Transverse colon (tissue), 4 donors: Measurements from ENCODE around the gene TSPAN5. TPM values are rescaled to one million over a fixed set of nuclear protein-coding genes. Genes with fewer than 3 reads are reported as not detected.

Experiments used
- DNase-seq: peaks from one replicate; pipeline ENCODE4 v3.0.0-alpha.2; 2019
- H3K27ac ChIP-seq, 4 donors: fragments of 200-600 bp; sonication (generic); 2 replicates each; pipeline ENCODE4 v1.5.1; 2016 to 2018; ENCODE audit warnings: inconsistent platforms in 4 of 4
- H3K27me3 ChIP-seq: fragments of 200-600 bp; sonication (generic); 2 replicates; pipeline ENCODE4 v1.5.1; 2017; ENCODE audit warnings: inconsistent platforms
- H3K36me3 ChIP-seq, 4 donors: fragments of 200-600 bp; sonication (generic); 2 replicates each; pipeline ENCODE4 v1.5.1; 2017 to 2019; ENCODE audit warnings: inconsistent platforms in 4 of 4
- H3K4me1 ChIP-seq, 4 donors: fragments of 200-600 bp; sonication (generic); 2 replicates each; pipeline ENCODE4 v1.5.1; 2017 to 2020; ENCODE audit warnings: inconsistent platforms in 4 of 4
- H3K4me3 ChIP-seq, 4 donors: fragments of 200-600 bp; sonication (generic); 1 replicate in 1 of 4; 2 replicates in 3 of 4; pipeline versions ENCODE4 v1.5.1 to v1.6.1; 2017 to 2019; ENCODE audit warnings: inconsistent platforms in 4 of 4
- H3K9me3 ChIP-seq, 2 donors: fragments of 200-600 bp; sonication (generic); 2 replicates each; pipeline ENCODE4 v1.5.1; 2017 to 2019; ENCODE audit warnings: inconsistent platforms in 2 of 2
- EP300 ChIP-seq: sonication (generic); formaldehyde crosslinking; IDR thresholded peaks from one replicate; pipeline ENCODE4 v1.6.1; 2017; ENCODE audit warnings: antibody characterized with exemption, low read depth
- POLR2A ChIP-seq: fragments of 450-650 bp; IDR thresholded peaks from one replicate; pipeline ENCODE4 v1.6.1; 2016; ENCODE audit warnings: antibody characterized with exemption, mild to moderate bottlenecking, moderate library complexity
- POLR2AphosphoS5 ChIP-seq, 3 donors: sonication (generic); formaldehyde crosslinking; IDR thresholded peaks; one replicate each; pipeline ENCODE4 v1.6.1; 2016; ENCODE audit warnings: antibody characterized with exemption in 3 of 3
- WGBS, 2 donors: methylation state at CpG; one replicate each; pipeline ENCODE4 v1.1.5; 2018; ENCODE audit warnings: low coverage in 1 of 2; 5-methylcytosine and 5-hydroxymethylcytosine counted together
- in situ Hi-C, 4 donors: fragments of 200-750 bp; cut with MboI; loops; one replicate each; pipeline versions ENCODE4 v1.15.0 to v1.15.1; 2017; ENCODE audit warnings: low sequenced_read_pairs in 3 of 4, low pct_ligation_motif_present in 1 of 4, low pct_unique_long_range_greater_than_20kb in 1 of 4
- intact Hi-C: fragments of 100-400 bp; cut with DNase I; formaldehyde crosslinking; loops from one replicate; pipeline ENCODE4 v1.15.1; 2023; ENCODE audit warnings: low total_unique reads
- total RNA-seq, 4 donors: library from RNA; depleted of rRNA; stranded (reverse); fragments of >200 nt; gene quantifications; one replicate each; pipeline ENCODE4 v1.1.0, GENCODE V29; 2016
- TF ChIP-seq, protein P1 (sequence below), 5 experiments: fragments of 200-600 bp in 3 of 5; fragments of 450-650 bp in 2 of 5; sonication (generic) in 3 of 5; IDR thresholded peaks; 1 replicate in 2 of 5; 2 replicates in 3 of 5; pipeline ENCODE4 v1.5.1; 2016 to 2017; ENCODE audit warnings: antibody characterized with exemption in 5 of 5, inconsistent platforms in 3 of 5, mild to moderate bottlenecking in 2 of 5, moderate library complexity in 1 of 5

Gene TSPAN5
- total RNA-seq, 4 donors from 2014 or later = 1.1 to 9.6 (median 4.4) TPM

DNA sequence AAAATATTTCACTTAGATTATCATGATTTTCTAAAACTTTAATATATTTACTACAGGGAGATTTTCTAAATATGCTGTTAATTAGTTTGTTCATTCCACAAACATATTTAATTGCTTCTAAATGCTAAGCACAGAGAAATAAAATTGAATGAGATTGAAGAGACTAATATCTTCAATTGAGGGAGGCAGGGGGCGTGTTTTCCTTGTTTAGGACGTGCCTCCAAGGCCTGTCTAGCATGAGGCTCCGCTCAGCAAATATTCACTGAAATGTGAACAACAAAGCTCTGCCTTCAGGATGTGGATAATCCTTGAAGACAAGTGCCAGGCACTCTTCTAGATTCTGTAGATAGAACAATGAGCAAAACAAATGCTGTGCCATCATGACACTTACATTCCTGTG is 98.1 kb downstream of the TSPAN5 start:
- WGBS, 2 donors = 87% methylated on average over 3 of the region's 3 CpGs
- intact Hi-C loops (no loop called here), in situ Hi-C loops (no loop called here)
- H3K9me3 ChIP-seq = no peaks in the 10 kb centered on the region
- no peak overlapping the region for H3K27ac ChIP-seq
- H3K27me3 ChIP-seq = no peaks in the 10 kb centered on the region
- TF ChIP-seq POLR2A (no peak), EP300 (no peak), POLR2AphosphoS5 (IDR thresholded peaks at IDR 0.05) (no peak)
- TF ChIP-seq, protein P1, sequence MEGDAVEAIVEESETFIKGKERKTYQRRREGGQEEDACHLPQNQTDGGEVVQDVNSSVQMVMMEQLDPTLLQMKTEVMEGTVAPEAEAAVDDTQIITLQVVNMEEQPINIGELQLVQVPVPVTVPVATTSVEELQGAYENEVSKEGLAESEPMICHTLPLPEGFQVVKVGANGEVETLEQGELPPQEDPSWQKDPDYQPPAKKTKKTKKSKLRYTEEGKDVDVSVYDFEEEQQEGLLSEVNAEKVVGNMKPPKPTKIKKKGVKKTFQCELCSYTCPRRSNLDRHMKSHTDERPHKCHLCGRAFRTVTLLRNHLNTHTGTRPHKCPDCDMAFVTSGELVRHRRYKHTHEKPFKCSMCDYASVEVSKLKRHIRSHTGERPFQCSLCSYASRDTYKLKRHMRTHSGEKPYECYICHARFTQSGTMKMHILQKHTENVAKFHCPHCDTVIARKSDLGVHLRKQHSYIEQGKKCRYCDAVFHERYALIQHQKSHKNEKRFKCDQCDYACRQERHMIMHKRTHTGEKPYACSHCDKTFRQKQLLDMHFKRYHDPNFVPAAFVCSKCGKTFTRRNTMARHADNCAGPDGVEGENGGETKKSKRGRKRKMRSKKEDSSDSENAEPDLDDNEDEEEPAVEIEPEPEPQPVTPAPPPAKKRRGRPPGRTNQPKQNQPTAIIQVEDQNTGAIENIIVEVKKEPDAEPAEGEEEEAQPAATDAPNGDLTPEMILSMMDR (IDR thresholded peaks at IDR 0.05) = no peak
- H3K4me1 ChIP-seq = peaks cover 0 to 4% (median 0%) of the 10 kb centered on the region in 4 donors
- H3K4me3 ChIP-seq = no peak overlapping the region
- no peaks in the 10 kb centered on the region for H3K36me3 ChIP-seq
- DNase-seq = no peak

DNA sequence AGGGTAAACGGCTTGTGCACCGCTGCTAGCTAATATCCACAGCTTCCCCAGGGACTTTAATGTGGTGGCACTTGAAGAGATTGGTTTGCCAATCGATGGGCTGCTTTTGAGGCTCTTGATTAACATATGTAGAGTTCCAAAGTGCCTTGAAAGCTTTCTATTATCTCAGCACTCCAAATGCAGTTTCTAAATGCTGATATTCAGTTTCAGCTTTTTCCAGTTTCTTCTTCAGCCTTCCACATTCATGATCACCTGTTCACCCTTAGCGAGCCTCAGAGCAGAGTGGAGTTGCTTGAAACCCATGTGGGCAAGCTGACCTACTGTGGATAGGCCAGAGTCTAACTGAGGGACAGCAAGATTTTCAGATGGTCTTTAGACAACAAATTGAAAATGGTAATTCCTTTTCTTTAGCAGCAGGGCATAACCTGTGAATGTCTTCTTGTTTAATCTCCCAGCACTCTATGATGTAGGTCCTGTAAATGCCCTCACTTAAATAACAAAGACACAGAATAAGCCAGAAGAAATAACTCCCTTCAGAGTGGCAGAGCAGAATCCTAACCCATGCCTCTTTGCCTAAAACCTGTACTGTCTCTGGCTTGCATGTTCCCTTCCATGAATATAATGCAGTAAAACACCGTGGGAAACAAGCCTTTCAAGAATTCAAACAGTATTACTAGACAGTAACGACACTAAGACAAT is 99.8 kb downstream of the TSPAN5 start:
- intact Hi-C loops = no loop called here
- no peaks in the 10 kb centered on the region for H3K36me3 ChIP-seq
- no peak overlapping the region for H3K4me3 ChIP-seq
- no peaks in the 10 kb centered on the region for H3K9me3 ChIP-seq
- in situ Hi-C loops = no loop called here
- WGBS, 2 donors = 84 to 88% methylated on average over 5 to 6 of the region's 6 CpGs
- peaks cover 0 to 4% (median 0%) of the 10 kb centered on the region in 4 donors for H3K4me1 ChIP-seq
- H3K27me3 ChIP-seq = no peaks in the 10 kb centered on the region
- H3K27ac ChIP-seq = no peak overlapping the region
- TF ChIP-seq POLR2A = no peak
- no peak for DNase-seq

DNA sequence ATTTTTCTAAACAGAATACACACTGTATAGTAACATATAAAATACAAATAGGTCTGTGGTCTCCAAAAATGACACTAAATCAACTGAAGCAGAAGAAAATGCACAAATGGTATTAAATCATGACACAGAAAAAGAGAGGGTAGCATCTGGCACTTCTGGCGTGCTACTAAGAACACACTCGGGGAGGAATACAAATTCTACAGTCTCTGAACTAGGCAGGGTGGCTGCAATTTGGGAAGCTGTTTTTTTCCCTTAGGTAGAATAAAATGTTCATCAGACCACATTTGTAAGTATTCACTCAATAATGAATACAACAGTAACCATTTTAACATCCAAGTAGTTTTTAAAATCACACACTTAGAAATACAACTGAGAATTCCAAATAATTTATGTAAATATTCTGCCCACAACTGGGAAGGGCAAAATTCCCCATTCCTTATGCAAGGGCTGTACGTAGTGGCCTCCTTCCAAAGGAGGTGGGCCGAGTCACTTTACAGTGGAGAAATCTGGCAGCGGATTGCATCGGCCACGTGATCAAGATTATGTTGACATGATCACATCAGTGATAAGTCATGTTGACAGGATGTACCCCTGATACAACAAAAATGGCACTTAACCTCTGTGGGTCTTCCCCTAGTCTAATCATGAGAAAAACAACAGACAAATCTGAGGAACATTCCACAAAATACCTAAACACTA is 101.1 kb downstream of the TSPAN5 start:
- DNase-seq = no peak
- Histone ChIP-seq H3K4me3 (no peak overlapping the region), H3K9me3 (no peaks in the 10 kb centered on the region), H3K4me1 (peaks cover 0 to 4% (median 0%) of the 10 kb centered on the region in 4 donors), H3K27ac (no peak overlapping the region), H3K36me3 (no peaks in the 10 kb centered on the region), H3K27me3 (no peaks in the 10 kb centered on the region)
- intact Hi-C loops = no loop called here
- TF ChIP-seq EP300 = no peak
- no peak for TF ChIP-seq POLR2AphosphoS5 (IDR thresholded peaks at IDR 0.05)
- TF ChIP-seq, protein P1 (IDR thresholded peaks at IDR 0.05) = no peak
- TF ChIP-seq POLR2A = no peak
- in situ Hi-C loops = no loop called here
- 45 to 48% methylated on average over 7 of the region's 7 CpGs for WGBS, 2 donors

DNA sequence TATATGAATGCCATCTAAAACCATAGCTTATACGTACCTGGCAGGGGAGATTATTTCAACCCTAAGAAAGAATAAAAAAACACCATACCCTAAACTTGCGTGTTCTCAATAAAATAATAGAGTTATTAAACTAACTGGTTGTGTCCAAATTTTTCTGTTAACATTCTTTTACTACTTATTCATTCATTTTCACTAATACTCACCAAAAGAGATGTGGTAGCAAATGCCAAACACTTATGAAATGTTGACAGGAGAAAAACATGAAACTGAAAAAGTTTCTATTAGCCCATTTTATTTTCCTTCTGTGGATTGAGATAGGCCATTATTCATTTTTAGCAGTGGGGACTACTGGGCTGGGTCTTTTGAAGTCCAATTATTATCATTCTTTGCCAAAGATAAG is 102.0 kb downstream of the TSPAN5 start:
- in situ Hi-C loops (no loop called here), intact Hi-C loops (no loop called here)
- no peak for DNase-seq
- peaks cover 0 to 4% (median 0%) of the 10 kb centered on the region in 4 donors for H3K4me1 ChIP-seq
- H3K27ac ChIP-seq = no peak overlapping the region
- TF ChIP-seq EP300 (no peak), POLR2AphosphoS5 (IDR thresholded peaks at IDR 0.05) (no peak), POLR2A (no peak)
- TF ChIP-seq, protein P1 (IDR thresholded peaks at IDR 0.05) = no peak
- no peaks in the 10 kb centered on the region for H3K36me3 ChIP-seq
- WGBS, 2 donors = 90 to 95% methylated on average over 2 of the region's 2 CpGs
- no peaks in the 10 kb centered on the region for H3K9me3 ChIP-seq
- H3K4me3 ChIP-seq = no peak overlapping the region
- no peaks in the 10 kb centered on the region for H3K27me3 ChIP-seq
